OCI-LY7 (cell line): ENCODE data around the gene MOV10. TPM values are rescaled to one million over a fixed set of nuclear protein-coding genes. Genes with fewer than 3 reads are reported as not detected.

ENCODE experiments used
- BruUV-seq: library from RNA; stranded (reverse); fragments of 400-500 nt; replicated peaks from 2 replicates; lab custom pipeline; 2021; lab: Mats Ljungman, UMichigan
- CTCF ChIA-PET: fragments of 300-600 bp; sonication (Branson Sonifier 250); formaldehyde crosslinking; loops from one replicate; lab custom pipeline; 2022; ENCODE audit warnings: antibody characterized with exemption; ENCODE audit not compliant: unreplicated experiment; lab: Charles Lee
- POLR2A ChIA-PET: fragments of 300-600 bp; sonication (Branson Sonifier 250); formaldehyde crosslinking; loops from one replicate; lab custom pipeline; 2022; ENCODE audit warnings: antibody characterized with exemption; lab: Charles Lee
- DNase-seq: peaks from one replicate; pipeline ENCODE4 v3.0.0-alpha.2; 2015; ENCODE audit warnings: low spot score
- H2AFZ ChIP-seq: fragments of 200-600 bp; sonication (generic), shearing (Covaris generic); 2 replicates; pipeline ENCODE4 v1.6.1; 2014; ENCODE audit warnings: mild to moderate bottlenecking, antibody characterized with exemption, low read length, moderate library complexity
- H3K27ac ChIP-seq: fragments of 200-600 bp; sonication (generic); 2 replicates; pipeline ENCODE4 v1.5.1; 2014; ENCODE audit warnings: mixed run types, low read depth, mild to moderate bottlenecking, moderate library complexity, low read length, inconsistent platforms; ENCODE audit not compliant: poor library complexity, severe bottlenecking
- H3K36me3 ChIP-seq: fragments of 200-600 bp; sonication (generic); 2 replicates; pipeline ENCODE4 v1.6.1; 2014; ENCODE audit warnings: mild to moderate bottlenecking, antibody characterized with exemption, low read length, moderate library complexity, mixed read lengths; ENCODE audit not compliant: insufficient read depth
- H3K4me1 ChIP-seq: fragments of 200-600 bp; sonication (generic); 2 replicates; pipeline ENCODE4 v1.5.1; 2014; ENCODE audit warnings: mild to moderate bottlenecking, low read length; ENCODE audit not compliant: insufficient read depth, poor library complexity, severe bottlenecking
- H3K4me2 ChIP-seq: fragments of 200-600 bp; sonication (generic); 2 replicates; pipeline ENCODE4 v1.6.1; 2014; ENCODE audit warnings: mild to moderate bottlenecking, low read length
- H3K4me3 ChIP-seq: fragments of 200-600 bp; sonication (generic); 2 replicates; pipeline ENCODE4 v1.5.1; 2014; ENCODE audit warnings: mild to moderate bottlenecking, low read depth, low read length; ENCODE audit not compliant: poor library complexity, severe bottlenecking
- H3K79me2 ChIP-seq: fragments of 200-600 bp; sonication (generic); 2 replicates; pipeline ENCODE4 v1.6.1; 2016; ENCODE audit warnings: low read depth, mild to moderate bottlenecking, low read length, moderate library complexity, mixed read lengths; ENCODE audit not compliant: insufficient read depth
- H3K9me2 ChIP-seq: fragments of 200-600 bp; sonication (generic); 2 replicates; pipeline ENCODE4 v1.6.1; 2016; ENCODE audit warnings: mild to moderate bottlenecking, low read length, mixed read lengths; ENCODE audit not compliant: insufficient read depth
- H3K9me3 ChIP-seq: fragments of 200-600 bp; sonication (generic); 2 replicates; pipeline ENCODE4 v1.6.1; 2014; ENCODE audit warnings: mild to moderate bottlenecking, mixed run types, low read length, mixed read lengths
- H4K20me1 ChIP-seq: fragments of 200-600 bp; sonication (generic); 2 replicates; pipeline ENCODE4 v1.6.1; 2014; ENCODE audit warnings: mild to moderate bottlenecking, antibody characterized with exemption, low read length, moderate library complexity, mixed read lengths; ENCODE audit not compliant: insufficient read depth
- EZH2phosphoT487 ChIP-seq: fragments of 200-600 bp; sonication (generic); IDR thresholded peaks from 2 replicates; pipeline ENCODE4 v1.6.1; 2018; ENCODE audit warnings: low read depth, borderline replicate concordance, mild to moderate bottlenecking, mixed run types, antibody characterized with exemption, low read length, moderate library complexity, mixed read lengths
- intact Hi-C: fragments of 100-400 bp; cut with micrococcal nuclease; formaldehyde crosslinking; loops from one replicate; pipeline ENCODE4 v1.10.0; 2022; ENCODE audit not compliant: unreplicated experiment
- small RNA-seq: library from RNA; depleted of rRNA; stranded (forward); fragments of <200 nt; gene quantifications from one replicate; pipeline ENCODE3, GENCODE V24; 2014
- total RNA-seq, 2 experiments: library from RNA; depleted of rRNA in 1 of 2; stranded (reverse); fragments of >200 nt in 1 of 2; shearing (Covaris generic) in 1 of 2; gene quantifications; 2 replicates each; pipeline ENCODE4 v1.2.3, GENCODE V29; 2014 to 2022
- TF ChIP-seq, protein P1 (sequence below): fragments of 200-600 bp; sonication (generic); conservative IDR thresholded peaks from 2 replicates; pipeline ENCODE4 v1.5.1; 2014; ENCODE audit warnings: mild to moderate bottlenecking, antibody characterized with exemption, low read length, moderate library complexity, mixed read lengths

MOV10 gene
- total RNA-seq, 2 experiments from 2014 or later = 28.2 to 32.4 TPM

DNA sequence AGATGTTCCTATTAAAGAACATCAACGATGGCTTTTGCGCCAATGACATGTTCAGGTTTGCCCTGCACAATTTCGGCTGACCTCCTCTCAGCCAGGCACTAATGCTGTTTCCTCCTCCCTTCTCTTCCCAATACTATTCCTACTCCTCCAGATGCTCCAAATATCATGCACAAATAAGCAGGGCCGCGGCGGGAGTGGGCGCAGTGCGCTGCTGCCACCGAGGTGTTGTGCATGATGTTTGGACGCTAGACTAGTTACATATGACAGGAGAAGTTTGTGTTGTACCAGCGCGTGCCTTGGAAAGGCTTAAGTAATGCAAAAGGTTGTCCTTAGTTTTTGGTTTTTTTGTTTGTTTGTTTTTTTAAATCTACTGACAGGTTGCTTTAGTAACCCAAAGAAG, 73.9 kb downstream of the MOV10 start:
- CTCF ChIA-PET = no interaction called here
- no peak overlapping the region for H3K4me3 ChIP-seq

More for the DNA sequence above, 73.9 kb downstream of the MOV10 start:
- Histone ChIP-seq H2AFZ (no peak overlapping the region), H3K36me3 (no peaks in the 10 kb centered on the region), H3K9me2 (no peaks in the 10 kb centered on the region), H4K20me1 (no peaks in the 10 kb centered on the region), H3K9me3 (no peaks in the 10 kb centered on the region), H3K4me1 (no peaks in the 10 kb centered on the region), H3K79me2 (no peaks in the 10 kb centered on the region), H3K4me2 (no peak overlapping the region), H3K27ac (no peak overlapping the region)
- no TSS peak for BruUV-seq
- DNase-seq = no peak
- TF ChIP-seq, protein P1, sequence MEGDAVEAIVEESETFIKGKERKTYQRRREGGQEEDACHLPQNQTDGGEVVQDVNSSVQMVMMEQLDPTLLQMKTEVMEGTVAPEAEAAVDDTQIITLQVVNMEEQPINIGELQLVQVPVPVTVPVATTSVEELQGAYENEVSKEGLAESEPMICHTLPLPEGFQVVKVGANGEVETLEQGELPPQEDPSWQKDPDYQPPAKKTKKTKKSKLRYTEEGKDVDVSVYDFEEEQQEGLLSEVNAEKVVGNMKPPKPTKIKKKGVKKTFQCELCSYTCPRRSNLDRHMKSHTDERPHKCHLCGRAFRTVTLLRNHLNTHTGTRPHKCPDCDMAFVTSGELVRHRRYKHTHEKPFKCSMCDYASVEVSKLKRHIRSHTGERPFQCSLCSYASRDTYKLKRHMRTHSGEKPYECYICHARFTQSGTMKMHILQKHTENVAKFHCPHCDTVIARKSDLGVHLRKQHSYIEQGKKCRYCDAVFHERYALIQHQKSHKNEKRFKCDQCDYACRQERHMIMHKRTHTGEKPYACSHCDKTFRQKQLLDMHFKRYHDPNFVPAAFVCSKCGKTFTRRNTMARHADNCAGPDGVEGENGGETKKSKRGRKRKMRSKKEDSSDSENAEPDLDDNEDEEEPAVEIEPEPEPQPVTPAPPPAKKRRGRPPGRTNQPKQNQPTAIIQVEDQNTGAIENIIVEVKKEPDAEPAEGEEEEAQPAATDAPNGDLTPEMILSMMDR = no peak
- no peak for TF ChIP-seq EZH2phosphoT487
- POLR2A ChIA-PET = no interaction called here
- intact Hi-C loops = no loop called here

Small RNA genes lying within 50 kb of the gene (small RNA-seq; reads per million reads assigned to genes)
- not detected for gene RNU7-70P

Other genes with a start within 250 kb of the MOV10 start
- 0.32 and 0.39 TPM in 2 replicates for gene WNT2B, start 165.7 kb upstream of the MOV10 start, total RNA-seq (2014; rRNA removed; shearing (Covaris generic))
- gene WNT2B, start 165.7 kb upstream of the MOV10 start, total RNA-seq (2022) = 0.63 and 0.91 TPM in 2 replicates
- 17.3 and 20.2 TPM in 2 replicates for gene ST7L, start 55.5 kb upstream of the MOV10 start, total RNA-seq (2014; rRNA removed; shearing (Covaris generic))
- gene ST7L, start 55.5 kb upstream of the MOV10 start, total RNA-seq (2022) = 22.8 and 25.8 TPM in 2 replicates
- 234 and 274 TPM in 2 replicates for gene CAPZA1, start 54.8 kb upstream of the MOV10 start, total RNA-seq (2014; rRNA removed; shearing (Covaris generic))
- 234 and 246 TPM in 2 replicates for gene CAPZA1, start 54.8 kb upstream of the MOV10 start, total RNA-seq (2022)
- gene RHOC, start 32.5 kb downstream of the MOV10 start, total RNA-seq (2014; rRNA removed; shearing (Covaris generic)) = 23.1 and 34.9 TPM in 2 replicates
- gene RHOC, start 32.5 kb downstream of the MOV10 start, total RNA-seq (2022) = 43.3 and 46.2 TPM in 2 replicates
- 1.4 and 1.5 TPM in 2 replicates for gene PPM1J, start 40.7 kb downstream of the MOV10 start, total RNA-seq (2014; rRNA removed; shearing (Covaris generic))
- 3.7 and 4.2 TPM in 2 replicates for gene PPM1J, start 40.7 kb downstream of the MOV10 start, total RNA-seq (2022)